Fibroblast of upper back skin (primary cell): Measurements from ENCODE around the gene EXOC4.

ENCODE experiments used
- DNase-seq: peaks from one replicate; pipeline ENCODE4 v3.0.0-alpha.2; 2013

Gene EXOC4

GRCh38 chr7:133727476-133728214 lies 474.8 kb downstream of the EXOC4 start:
- DNase-seq: no peak

- DNase-seq: peak; percentile 11
Observed at GRCh38 chr7:133730360-133730759, 477.5 kb downstream of the EXOC4 start.

DNA sequence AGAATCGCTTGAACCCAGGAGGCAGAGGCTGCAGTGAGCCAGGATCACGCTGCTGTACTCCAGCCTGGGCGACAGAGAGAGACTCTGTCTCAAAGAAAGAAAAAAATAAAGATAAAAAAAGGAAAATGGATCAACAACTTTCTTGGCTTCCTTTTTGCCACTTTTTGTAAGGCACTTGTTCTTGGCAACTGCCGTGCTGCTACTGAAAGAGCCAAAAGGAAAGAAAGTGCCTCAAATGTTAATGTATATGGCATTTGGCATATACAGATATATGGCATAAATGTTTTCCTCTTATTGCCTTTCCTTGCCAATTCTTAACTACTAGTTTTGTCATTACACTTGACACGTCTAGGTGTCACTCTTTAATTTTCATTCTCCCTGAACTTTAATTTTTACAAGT lies 480.5 kb downstream of the EXOC4 start:
- no peak for DNase-seq

DNA sequence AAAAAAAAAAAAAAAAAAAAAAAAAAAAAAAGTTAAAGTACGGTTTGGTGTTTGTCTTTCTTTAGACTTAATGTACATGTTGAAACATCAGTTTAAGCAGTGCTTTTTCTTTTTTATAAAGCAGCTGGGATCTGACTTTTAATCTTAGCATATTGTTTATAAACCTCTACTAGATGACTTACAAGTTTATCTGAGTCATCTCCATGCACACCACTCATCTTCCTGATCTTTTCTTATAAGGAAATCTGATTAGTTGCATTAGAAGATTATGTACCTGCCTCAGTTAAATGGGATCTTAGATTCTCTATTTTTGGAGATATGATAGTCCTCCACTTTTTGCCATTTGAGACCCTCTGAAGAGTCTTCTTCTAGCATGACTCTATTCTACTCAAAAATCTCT lies 482.3 kb downstream of the EXOC4 start:
- no peak for DNase-seq

DNA sequence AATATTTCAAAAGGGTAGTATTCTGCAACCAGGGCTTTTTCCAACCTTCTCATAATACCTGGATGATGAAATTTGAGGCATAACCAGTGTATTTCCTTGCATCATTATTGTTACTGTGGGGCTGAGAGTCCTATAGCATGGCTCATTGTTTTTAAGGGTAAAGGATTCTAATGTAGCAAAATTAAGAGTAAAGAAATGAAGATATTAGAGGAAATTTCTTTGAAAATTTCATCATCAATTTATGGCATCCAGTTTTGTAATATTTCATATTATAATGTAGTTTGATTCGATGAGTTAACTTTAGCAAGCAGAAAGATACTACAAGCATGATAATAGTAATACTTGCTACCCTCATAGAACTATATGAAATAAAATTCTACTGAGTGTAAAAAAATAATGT lies 486.9 kb downstream of the EXOC4 start:
- peak; percentile 20 for DNase-seq

GRCh38 chr7:133741078-133741477 lies 488.2 kb downstream of the EXOC4 start:
- no peak for DNase-seq

DNA sequence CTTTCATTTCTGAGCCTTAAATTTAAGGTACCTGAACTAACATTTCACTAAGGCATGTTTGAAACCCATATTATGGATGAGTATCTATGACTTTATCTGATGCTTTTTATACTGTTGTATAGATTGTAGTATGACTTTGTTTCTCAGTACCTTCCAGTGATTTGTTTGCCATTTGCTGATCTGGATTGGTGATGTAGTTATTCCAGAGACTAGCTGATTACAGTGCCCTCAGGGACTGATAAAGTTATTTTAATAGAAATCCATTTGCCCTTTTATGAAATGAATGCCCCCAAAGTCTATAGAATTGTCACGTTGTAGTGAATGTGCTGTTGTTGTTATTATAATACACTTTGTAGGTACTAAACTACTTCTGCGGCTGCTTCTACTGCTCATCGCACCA lies 488.8 kb downstream of the EXOC4 start:
- DNase-seq: no peak

GRCh38 chr7:133742709-133743538 lies 490.0 kb downstream of the EXOC4 start:
- peak; percentile 38 for DNase-seq

DNA sequence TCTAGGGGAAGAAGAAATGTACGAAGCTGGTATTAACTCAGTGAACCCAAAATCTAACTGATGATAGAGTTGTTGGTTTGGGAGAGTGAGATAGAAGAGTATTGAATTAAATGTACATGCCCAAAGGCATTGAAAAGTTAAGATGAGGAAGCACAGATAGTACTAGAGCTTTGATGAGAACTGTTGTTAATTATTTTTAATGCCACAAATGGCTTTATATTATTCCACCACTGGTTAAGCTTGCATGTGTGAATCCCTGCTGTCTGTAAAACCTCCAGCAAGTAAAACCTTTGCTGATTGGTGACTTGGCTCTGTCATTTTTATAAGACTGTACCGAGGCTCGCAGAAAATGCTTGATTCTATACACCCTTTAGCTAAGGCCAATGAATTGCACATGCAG lies 491.6 kb downstream of the EXOC4 start:
- DNase-seq: no peak

DNA sequence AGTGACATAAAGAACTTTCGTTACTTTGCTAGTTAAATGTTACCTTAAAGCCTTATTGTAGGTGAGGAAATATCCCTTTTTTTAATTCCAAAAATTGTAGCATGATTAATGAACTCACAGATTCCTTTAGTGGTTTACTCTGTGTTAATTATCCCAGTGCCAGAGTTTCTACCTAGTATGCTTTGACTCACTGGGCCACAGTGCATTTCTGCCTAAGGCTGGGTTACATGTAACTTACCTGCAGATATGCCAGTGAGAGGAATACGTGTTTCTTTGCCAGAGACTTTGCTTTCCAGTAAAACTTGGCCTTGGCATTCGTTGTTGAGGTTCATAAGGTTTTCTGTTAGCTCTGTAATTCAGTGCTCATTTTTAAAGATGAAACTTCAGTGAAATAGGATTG lies 493.4 kb downstream of the EXOC4 start:
- no peak for DNase-seq

DNA sequence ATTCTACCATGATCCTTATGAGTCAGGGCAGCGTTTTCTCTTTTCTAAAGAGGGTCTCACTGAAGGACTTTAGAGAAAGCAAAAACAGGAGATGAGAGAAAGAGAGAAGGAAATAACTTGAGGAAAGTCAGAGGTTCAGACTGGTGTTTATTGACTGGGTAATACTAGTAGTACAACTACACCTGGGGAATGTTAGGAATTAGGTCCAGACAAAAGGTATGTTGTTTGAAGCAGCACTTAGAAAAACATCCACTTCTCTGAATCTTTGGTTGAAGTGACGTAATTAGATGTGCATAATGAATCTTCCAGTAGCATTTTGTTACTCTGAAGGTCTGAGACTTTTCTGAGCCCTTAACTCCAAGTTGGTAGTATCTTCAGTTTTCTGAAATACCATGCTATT lies 494.0 kb downstream of the EXOC4 start:
- no peak for DNase-seq

DNA sequence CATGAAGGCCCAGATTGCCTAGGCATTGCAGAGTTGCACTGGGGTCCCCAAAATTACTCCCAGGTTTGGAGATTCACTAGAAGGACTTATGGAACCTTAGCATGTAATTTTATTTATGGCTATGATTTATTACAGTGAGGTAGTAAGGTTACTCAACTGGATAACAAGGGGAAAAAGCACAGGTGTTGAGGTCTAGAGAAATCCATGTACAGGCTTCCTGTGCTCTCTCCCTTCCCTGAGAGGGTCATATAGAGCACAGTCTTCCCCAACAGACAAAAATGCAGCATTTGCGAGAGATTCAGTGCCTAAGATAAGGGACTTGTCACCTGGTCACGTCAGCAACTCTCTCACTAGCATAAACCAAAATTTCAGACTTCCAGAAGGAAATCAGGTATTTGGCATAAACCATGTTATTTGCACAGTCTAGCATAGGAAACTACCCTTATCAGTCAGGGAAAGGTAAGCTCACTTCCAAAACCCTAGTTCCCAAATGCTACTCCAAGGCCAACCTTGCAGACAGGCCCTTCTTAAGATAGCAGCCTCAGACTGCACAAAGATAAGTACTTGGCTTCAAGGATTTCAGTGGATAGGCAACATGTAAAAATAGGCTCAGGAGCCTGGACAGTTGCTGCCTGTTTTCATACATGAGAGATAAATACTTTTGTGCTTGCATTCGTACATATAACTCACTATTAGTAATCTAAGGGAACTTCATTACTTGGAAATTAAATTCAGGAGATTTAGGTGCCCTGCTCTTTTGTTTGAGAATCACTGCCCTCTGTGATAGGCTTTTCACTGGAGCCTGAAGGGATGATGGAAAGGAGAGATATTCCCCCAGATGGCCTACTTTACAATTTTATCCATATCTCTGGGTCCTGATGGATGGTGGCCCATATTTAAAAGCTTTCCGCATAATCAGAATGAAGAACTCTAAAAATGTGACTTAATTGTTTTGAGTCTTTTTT lies 495.8 kb downstream of the EXOC4 start:
- no peak for DNase-seq

DNA sequence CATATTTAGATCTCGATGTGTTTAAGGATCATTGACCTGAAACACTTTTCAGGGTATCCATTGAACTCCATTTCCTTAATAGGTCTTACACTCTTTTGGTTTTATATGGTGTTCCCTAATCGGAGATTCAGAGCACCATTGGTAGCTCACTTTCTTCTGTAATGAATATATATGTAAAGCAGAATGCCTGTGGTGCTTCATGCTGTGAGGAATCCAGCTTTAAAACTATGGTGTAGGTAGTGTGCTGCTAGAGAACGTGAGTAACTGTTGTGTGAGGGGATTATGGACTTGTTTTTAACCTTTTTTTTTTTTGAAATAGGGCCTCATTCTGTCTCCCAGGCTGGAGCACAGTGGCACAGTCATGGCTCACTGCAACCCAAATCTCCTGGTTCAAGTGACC lies 497.4 kb downstream of the EXOC4 start:
- DNase-seq: no peak

DNA sequence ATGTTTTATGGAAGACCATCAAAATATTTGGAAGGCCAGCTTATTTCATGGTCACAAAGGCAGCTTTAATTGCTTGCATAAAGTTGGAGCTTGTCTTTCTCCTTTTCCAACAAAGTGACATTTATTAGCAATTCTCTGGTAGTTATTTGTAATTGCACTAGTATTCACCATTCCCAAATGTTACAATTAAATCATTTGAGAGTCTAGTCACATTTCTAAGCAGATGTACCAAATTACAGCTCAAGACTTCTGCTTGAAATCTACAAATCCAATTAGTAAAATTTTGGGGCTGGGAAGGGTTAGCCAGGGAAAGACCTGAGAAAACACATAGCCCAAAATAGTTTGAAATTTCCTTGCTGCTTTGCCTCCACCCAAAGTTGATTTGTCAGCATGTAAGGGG lies 498.2 kb downstream of the EXOC4 start:
- DNase-seq: no peak

GRCh38 chr7:133753513-133753912 lies 500.6 kb downstream of the EXOC4 start:
- no peak for DNase-seq

DNA sequence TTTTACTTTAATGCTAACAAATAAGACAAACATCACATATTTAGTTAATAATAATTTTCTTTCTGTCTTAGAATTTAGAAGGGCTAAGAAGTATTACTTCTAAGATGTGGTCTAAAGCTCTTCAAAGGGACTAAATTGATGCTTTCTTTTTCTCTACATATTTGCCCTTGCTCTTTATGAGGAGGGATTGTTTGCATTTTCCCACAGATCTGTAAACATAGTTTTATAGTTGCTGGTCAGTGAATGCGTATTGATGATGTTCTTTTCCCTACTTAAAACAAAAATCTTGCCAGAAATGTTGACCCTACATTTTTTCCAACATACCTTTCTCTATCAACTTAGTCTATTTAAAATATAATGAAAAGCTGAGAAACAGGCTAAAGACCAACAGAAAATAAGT lies 501.8 kb downstream of the EXOC4 start:
- no peak for DNase-seq

DNA sequence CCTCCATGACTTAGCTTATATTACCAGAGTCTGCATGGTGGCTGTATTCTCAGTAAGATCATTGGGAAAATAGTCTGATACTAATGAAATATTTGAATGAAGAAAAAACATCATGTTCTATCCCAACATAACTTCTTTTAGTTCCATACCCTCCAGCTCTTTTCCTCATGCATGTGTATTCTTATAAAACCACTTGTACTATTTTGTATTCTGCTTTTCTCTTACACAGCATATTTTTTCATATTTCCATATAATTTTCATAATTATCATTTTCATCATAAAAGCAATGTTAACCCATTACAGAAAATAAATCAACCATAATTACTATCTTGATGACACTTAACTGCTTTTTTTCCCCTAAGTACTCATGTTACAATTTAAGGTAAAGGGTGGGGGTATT lies 503.0 kb downstream of the EXOC4 start:
- no peak for DNase-seq

DNA sequence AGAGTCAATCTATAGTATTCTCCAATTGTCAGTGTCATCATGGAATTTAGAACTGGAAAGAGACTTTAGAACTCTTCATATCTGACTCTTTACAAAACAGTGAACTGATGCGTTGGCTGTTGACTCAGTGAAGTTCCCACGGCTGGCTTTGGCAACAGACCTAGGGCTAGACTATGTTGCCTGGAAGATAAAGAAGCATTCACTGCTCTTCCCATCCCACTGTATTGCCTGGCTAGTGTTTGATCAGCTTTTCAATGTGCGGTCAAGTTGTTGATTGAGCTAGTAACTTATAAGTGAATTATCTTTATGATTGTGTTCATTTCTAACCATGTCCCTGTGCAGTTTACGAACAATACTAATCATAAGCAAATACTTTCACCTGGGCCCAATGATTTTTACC lies 508.6 kb downstream of the EXOC4 start:
- no peak for DNase-seq

GRCh38 chr7:133763076-133763640 lies 510.3 kb downstream of the EXOC4 start:
- DNase-seq: peak; percentile 16

- DNase-seq: no peak
Observed at GRCh38 chr7:133769668-133770067, 516.8 kb downstream of the EXOC4 start.

DNA sequence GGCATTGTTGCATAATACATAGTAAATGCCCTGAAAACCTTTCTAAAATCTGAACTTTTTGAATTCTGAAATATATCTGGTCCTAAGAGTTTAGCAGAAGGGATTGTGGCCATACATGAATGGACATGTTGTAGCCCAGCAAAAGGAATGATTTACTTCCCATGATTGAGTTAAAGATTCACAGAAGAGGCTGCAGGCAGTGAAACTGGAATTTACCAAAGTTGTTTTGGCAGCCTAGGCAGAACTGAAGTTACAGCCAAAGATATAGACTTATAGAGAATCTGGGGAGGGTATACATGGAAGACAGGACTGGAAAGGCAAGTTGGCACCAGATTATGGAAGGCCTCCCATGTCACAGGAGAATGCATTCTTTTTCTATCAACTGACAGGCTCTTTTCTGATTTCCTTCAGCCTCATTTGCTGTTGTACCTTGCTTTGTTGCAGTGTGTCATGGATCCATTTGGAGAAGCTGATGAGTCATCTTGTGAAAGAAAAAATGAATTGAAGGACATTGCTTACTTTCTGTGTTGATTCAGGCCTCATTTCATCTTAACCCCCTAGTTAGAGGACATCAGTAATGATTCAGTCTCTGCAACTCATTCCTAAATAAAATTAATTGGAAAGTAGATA lies 518.1 kb downstream of the EXOC4 start:
- DNase-seq: peak; percentile 45

DNA sequence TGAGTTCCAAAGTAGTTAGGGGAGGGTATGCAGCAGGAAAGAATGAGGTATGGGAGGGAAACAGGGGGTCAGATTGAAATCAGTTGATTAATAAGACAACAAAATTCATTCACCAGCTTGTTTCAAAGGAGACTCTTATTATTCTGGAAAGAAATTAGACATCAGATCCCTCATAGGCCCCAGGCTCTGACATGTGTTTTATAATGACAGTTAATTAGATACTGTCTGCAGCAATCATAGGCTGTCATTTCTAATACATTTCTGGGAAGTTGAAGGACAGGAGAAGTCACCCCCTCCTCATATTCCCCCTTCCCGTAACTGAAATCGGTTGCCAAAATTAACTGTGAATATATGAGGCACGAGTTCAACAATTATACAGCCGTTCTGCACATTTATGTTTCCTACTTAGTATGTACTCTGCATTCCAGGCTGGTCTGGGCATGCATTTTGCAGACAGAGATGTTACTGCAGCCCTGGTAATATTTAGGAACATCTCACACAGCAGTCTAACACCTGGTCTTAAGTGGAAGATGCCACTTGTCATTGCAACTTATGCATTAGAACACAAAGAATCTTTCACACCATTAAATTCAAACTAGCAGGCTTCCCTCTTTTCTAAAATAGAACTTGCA lies 519.0 kb downstream of the EXOC4 start:
- no peak for DNase-seq
